WTC11 (cell line): Measurements from ENCODE around the gene ATP11A. TPM values are rescaled to one million over a fixed set of nuclear protein-coding genes. Genes with fewer than 3 reads are reported as not detected.
A peak's percentile ranks its signal among the peaks of the same experiment; 100 is the strongest.

Experiments used
- ATAC-seq: fragments of 200-7000 bp; cut with Tn5 transposase; 2 replicates; pipeline ENCODE4 v1.10.0; 2021; ENCODE audit warnings: mild to moderate bottlenecking, moderate library complexity
- CTCF ChIA-PET: fragments of 300-600 bp; sonication (Branson Sonifier 250); formaldehyde crosslinking; loops from one replicate; lab custom pipeline; 2021; ENCODE audit warnings: antibody characterized with exemption; lab: Charles Lee
- POLR2A ChIA-PET: fragments of 350-600 bp; sonication (Branson Sonifier 250); formaldehyde crosslinking; loops from one replicate; lab custom pipeline; 2021; ENCODE audit warnings: antibody characterized with exemption; lab: Charles Lee
- DNase-seq: peaks from one replicate; pipeline ENCODE4 v3.0.0; 2021; ENCODE audit warnings: low spot score
- H3K27ac Mint-ChIP-seq: 2 replicates; pipeline ENCODE4 v1.8.0; 2021; ENCODE audit warnings: mixed read lengths
- H3K27me3 Mint-ChIP-seq: 2 replicates; pipeline ENCODE4 v1.8.0; 2021; ENCODE audit warnings: low read depth, mild to moderate bottlenecking, moderate library complexity, mixed read lengths
- H3K36me3 Mint-ChIP-seq: 2 replicates; pipeline ENCODE4 v1.8.0; 2021; ENCODE audit warnings: mixed read lengths
- H3K4me1 Mint-ChIP-seq: 2 replicates; pipeline ENCODE4 v1.8.0; 2022; ENCODE audit warnings: mixed read lengths
- H3K4me3 Mint-ChIP-seq: 2 replicates; pipeline ENCODE4 v1.8.0; 2021; ENCODE audit warnings: mild to moderate bottlenecking, moderate library complexity, mixed read lengths
- H3K9me3 Mint-ChIP-seq: 2 replicates; pipeline ENCODE4 v1.8.0; 2021; ENCODE audit warnings: mixed read lengths
- ARID4B ChIP-seq: sonication (generic); formaldehyde crosslinking; IDR thresholded peaks from 2 replicates; pipeline ENCODE4 v1.8.0; 2023; ENCODE audit warnings: missing genetic modification reagents, mild to moderate bottlenecking, borderline replicate concordance
- ELF4 ChIP-seq: sonication (generic); formaldehyde crosslinking; IDR thresholded peaks from 2 replicates; pipeline ENCODE4 v1.8.1; 2022; ENCODE audit warnings: low read depth, mild to moderate bottlenecking, moderate library complexity, missing genetic modification reagents
- FOXJ3 ChIP-seq: sonication (generic); formaldehyde crosslinking; IDR thresholded peaks from 2 replicates; pipeline ENCODE4 v1.9.0; 2021; ENCODE audit warnings: missing genetic modification reagents, mild to moderate bottlenecking, borderline replicate concordance
- GRHL2 ChIP-seq: fragments of 250-450 bp; sonication (Bioruptor Pico); IDR thresholded peaks from 2 replicates; pipeline ENCODE4 v1.8.0; 2022; ENCODE audit warnings: mild to moderate bottlenecking, moderate library complexity; ENCODE audit not compliant: insufficient replicate concordance, severe bottlenecking
- GTF2I ChIP-seq: fragments of 250-450 bp; sonication (Bioruptor Pico); conservative IDR thresholded peaks from 2 replicates; pipeline ENCODE4 v1.4.0; 2021; ENCODE audit warnings: mild to moderate bottlenecking
- IRF2 ChIP-seq: sonication (generic); formaldehyde crosslinking; IDR thresholded peaks from 2 replicates; pipeline ENCODE4 v1.8.0; 2022; ENCODE audit warnings: low read depth, missing genetic modification reagents, borderline replicate concordance
- JUN ChIP-seq: sonication (generic); formaldehyde crosslinking; IDR thresholded peaks from 2 replicates; pipeline ENCODE4 v1.8.0; 2023; ENCODE audit warnings: mild to moderate bottlenecking, missing genetic modification reagents
- KAT7 ChIP-seq: sonication (generic); formaldehyde crosslinking; IDR thresholded peaks from 2 replicates; pipeline ENCODE4 v1.8.1; 2023; ENCODE audit warnings: missing genetic modification reagents, mild to moderate bottlenecking, borderline replicate concordance
- MAX ChIP-seq: sonication (generic); formaldehyde crosslinking; IDR thresholded peaks from 2 replicates; pipeline ENCODE4 v1.8.0; 2022; ENCODE audit warnings: mild to moderate bottlenecking, missing genetic modification reagents
- RORB ChIP-seq: fragments of 250-450 bp; sonication (Bioruptor Pico); IDR thresholded peaks from 2 replicates; pipeline ENCODE4 v1.9.0; 2021; ENCODE audit warnings: mild to moderate bottlenecking
- SMAD4 ChIP-seq: sonication (generic); formaldehyde crosslinking; IDR thresholded peaks from 2 replicates; pipeline ENCODE4 v1.8.0; 2022; ENCODE audit warnings: mild to moderate bottlenecking, missing genetic modification reagents
- SP1 ChIP-seq: sonication (generic); formaldehyde crosslinking; conservative IDR thresholded peaks from 2 replicates; pipeline ENCODE4 v1.8.1; 2022; ENCODE audit warnings: missing genetic modification reagents
- STAT6 ChIP-seq: sonication (generic); formaldehyde crosslinking; conservative IDR thresholded peaks from 2 replicates; pipeline ENCODE4 v1.8.1; 2023; ENCODE audit warnings: mild to moderate bottlenecking, low read depth, missing genetic modification reagents, moderate library complexity
- TP53 ChIP-seq: sonication (generic); formaldehyde crosslinking; IDR thresholded peaks from 2 replicates; pipeline ENCODE4 v1.8.1; 2023; ENCODE audit warnings: mild to moderate bottlenecking, missing genetic modification reagents
- ZBTB21 ChIP-seq: sonication (generic); formaldehyde crosslinking; IDR thresholded peaks from 2 replicates; pipeline ENCODE4 v1.8.1; 2023; ENCODE audit warnings: mild to moderate bottlenecking, missing genetic modification reagents, borderline replicate concordance
- ZNF671 ChIP-seq: fragments of 250-450 bp; sonication (Bioruptor Pico); IDR thresholded peaks from 2 replicates; pipeline ENCODE4 v1.8.0; 2021; ENCODE audit warnings: mild to moderate bottlenecking
- total RNA-seq: library from RNA; stranded (reverse); gene quantifications from 3 replicates; pipeline ENCODE4 v1.2.3, GENCODE V29; 2021
- TF ChIP-seq, protein P1 (sequence below): fragments of 250-450 bp; sonication (Bioruptor Pico); IDR thresholded peaks from 2 replicates; pipeline ENCODE4 v1.9.0; 2021; ENCODE audit warnings: mild to moderate bottlenecking
- TF ChIP-seq, protein P2 (sequence below): sonication (generic); formaldehyde crosslinking; IDR thresholded peaks from 2 replicates; pipeline ENCODE4 v1.8.1; 2023; ENCODE audit warnings: mild to moderate bottlenecking, moderate library complexity, missing genetic modification reagents
- TF ChIP-seq, protein P3 (sequence below): sonication (generic); formaldehyde crosslinking; IDR thresholded peaks from 2 replicates; pipeline ENCODE4 v1.8.1; 2022; ENCODE audit warnings: low read depth, missing genetic modification reagents, borderline replicate concordance
- TF ChIP-seq, protein P4 (sequence below): sonication (generic); formaldehyde crosslinking; IDR thresholded peaks from 2 replicates; pipeline ENCODE4 v1.8.1; 2022; ENCODE audit warnings: missing genetic modification reagents, borderline replicate concordance

Gene ATP11A
- total RNA-seq, 1 experiment from 2014 or later, result 100 TPM

- Mint-ChIP-seq H3K36me3 (no peaks in the 10 kb centered on the region; the same call in 1 of the 2 replicates), H3K9me3 (no peaks in the 10 kb centered on the region), H3K27ac (peak overlapping the region; percentile 9; the same call in 1 of the 2 replicates), H3K4me3 (peak overlapping the region; percentile 82), H3K27me3 (no peaks in the 10 kb centered on the region; the same call in none of the 2 replicates), H3K4me1 (peaks cover 62% of the 10 kb centered on the region)
- ATAC-seq (no peak), DNase-seq (peak; percentile 7)
- POLR2A ChIA-PET, result no interaction called here
- CTCF ChIA-PET, result interaction anchor here (1.6 kb wide), 1 partner anchor 20 kb away, joined by 4 read pairs; no protein-coding TSS in a partner anchor
- no peak for TF ChIP-seq FOXJ3
- no peak for TF ChIP-seq SMAD4 (CRISPR knock-in tag)
- TF ChIP-seq SP1, result no peak
- TF ChIP-seq TP53 (CRISPR knock-in tag), result no peak
- TF ChIP-seq MAX (CRISPR knock-in tag), result no peak
- TF ChIP-seq, protein P1, sequence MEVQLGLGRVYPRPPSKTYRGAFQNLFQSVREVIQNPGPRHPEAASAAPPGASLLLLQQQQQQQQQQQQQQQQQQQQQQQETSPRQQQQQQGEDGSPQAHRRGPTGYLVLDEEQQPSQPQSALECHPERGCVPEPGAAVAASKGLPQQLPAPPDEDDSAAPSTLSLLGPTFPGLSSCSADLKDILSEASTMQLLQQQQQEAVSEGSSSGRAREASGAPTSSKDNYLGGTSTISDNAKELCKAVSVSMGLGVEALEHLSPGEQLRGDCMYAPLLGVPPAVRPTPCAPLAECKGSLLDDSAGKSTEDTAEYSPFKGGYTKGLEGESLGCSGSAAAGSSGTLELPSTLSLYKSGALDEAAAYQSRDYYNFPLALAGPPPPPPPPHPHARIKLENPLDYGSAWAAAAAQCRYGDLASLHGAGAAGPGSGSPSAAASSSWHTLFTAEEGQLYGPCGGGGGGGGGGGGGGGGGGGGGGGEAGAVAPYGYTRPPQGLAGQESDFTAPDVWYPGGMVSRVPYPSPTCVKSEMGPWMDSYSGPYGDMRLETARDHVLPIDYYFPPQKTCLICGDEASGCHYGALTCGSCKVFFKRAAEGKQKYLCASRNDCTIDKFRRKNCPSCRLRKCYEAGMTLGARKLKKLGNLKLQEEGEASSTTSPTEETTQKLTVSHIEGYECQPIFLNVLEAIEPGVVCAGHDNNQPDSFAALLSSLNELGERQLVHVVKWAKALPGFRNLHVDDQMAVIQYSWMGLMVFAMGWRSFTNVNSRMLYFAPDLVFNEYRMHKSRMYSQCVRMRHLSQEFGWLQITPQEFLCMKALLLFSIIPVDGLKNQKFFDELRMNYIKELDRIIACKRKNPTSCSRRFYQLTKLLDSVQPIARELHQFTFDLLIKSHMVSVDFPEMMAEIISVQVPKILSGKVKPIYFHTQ (CRISPR knock-in tag), result no peak
- TF ChIP-seq ZNF671 (CRISPR knock-in tag), result no peak
- TF ChIP-seq, protein P2, sequence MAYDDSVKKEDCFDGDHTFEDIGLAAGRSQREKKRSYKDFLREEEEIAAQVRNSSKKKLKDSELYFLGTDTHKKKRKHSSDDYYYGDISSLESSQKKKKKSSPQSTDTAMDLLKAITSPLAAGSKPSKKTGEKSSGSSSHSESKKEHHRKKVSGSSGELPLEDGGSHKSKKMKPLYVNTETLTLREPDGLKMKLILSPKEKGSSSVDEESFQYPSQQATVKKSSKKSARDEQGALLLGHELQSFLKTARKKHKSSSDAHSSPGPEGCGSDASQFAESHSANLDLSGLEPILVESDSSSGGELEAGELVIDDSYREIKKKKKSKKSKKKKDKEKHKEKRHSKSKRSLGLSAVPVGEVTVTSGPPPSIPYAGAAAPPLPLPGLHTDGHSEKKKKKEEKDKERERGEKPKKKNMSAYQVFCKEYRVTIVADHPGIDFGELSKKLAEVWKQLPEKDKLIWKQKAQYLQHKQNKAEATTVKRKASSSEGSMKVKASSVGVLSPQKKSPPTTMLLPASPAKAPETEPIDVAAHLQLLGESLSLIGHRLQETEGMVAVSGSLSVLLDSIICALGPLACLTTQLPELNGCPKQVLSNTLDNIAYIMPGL (CRISPR knock-in tag), result no peak
- no peak for TF ChIP-seq RORB (CRISPR knock-in tag)
These were observed 2.3 kb downstream of the ATP11A start for GRCh38 chr13:112692104-112692503.

DNA sequence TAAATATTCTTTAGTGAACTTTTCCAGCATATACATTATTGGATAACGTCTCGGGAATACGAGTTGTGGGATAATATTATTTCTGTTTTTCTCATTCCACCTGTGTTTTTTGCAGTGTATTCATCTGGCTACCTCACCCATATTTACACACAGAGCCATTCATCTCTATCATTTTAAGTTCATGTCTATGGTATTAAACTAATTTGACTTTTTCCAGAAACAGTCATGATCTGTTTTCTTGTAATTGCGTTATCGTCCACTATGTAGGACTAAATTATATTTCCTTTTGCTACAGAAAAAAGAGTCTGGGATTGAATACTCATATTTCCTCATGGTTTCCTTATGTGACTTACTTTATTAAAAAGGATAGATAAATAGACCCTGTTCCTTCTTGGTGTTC is 2.7 kb downstream of the ATP11A start:
- Mint-ChIP-seq H3K9me3 (no peaks in the 10 kb centered on the region), H3K4me1 (peaks cover 61% of the 10 kb centered on the region), H3K27ac (no peak overlapping the region; the same call in 1 of the 2 replicates), H3K36me3 (no peaks in the 10 kb centered on the region; the same call in 1 of the 2 replicates), H3K27me3 (no peaks in the 10 kb centered on the region; the same call in none of the 2 replicates), H3K4me3 (peak overlapping the region; percentile 82)
- DNase-seq, result no peak
- CTCF ChIA-PET, result interaction anchor here (1.4 to 1.6 kb wide), 2 partner anchors 13 to 19 kb away, joined by 3 to 4 read pairs; no protein-coding TSS in a partner anchor
- TF ChIP-seq JUN (no peak), KAT7 (no peak), STAT6 (no peak), ELF4 (no peak), SMAD4 (CRISPR knock-in tag) (no peak), ARID4B (CRISPR knock-in tag) (no peak), GTF2I (no peak), TP53 (CRISPR knock-in tag) (no peak), IRF2 (no peak), ZBTB21 (CRISPR knock-in tag) (no peak), GRHL2 (no peak)
- TF ChIP-seq, protein P3, sequence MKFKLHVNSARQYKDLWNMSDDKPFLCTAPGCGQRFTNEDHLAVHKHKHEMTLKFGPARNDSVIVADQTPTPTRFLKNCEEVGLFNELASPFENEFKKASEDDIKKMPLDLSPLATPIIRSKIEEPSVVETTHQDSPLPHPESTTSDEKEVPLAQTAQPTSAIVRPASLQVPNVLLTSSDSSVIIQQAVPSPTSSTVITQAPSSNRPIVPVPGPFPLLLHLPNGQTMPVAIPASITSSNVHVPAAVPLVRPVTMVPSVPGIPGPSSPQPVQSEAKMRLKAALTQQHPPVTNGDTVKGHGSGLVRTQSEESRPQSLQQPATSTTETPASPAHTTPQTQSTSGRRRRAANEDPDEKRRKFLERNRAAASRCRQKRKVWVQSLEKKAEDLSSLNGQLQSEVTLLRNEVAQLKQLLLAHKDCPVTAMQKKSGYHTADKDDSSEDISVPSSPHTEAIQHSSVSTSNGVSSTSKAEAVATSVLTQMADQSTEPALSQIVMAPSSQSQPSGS, result no peak
- TF ChIP-seq, protein P4, sequence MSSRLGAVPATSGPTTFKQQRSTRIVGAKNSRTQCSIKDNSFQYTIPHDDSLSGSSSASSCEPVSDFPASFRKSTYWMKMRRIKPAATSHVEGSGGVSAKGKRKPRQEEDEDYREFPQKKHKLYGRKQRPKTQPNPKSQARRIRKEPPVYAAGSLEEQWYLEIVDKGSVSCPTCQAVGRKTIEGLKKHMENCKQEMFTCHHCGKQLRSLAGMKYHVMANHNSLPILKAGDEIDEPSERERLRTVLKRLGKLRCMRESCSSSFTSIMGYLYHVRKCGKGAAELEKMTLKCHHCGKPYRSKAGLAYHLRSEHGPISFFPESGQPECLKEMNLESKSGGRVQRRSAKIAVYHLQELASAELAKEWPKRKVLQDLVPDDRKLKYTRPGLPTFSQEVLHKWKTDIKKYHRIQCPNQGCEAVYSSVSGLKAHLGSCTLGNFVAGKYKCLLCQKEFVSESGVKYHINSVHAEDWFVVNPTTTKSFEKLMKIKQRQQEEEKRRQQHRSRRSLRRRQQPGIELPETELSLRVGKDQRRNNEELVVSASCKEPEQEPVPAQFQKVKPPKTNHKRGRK, result no peak
- no peak for ATAC-seq
- POLR2A ChIA-PET, result no interaction called here
